HepG2 (cell line): Measurements from ENCODE around the gene MFSD11. TPM values are rescaled to one million over a fixed set of nuclear protein-coding genes. Genes with fewer than 3 reads are reported as not detected.

Source experiments
- ATAC-seq: fragments of 200-7000 bp; cut with Tn5 transposase; 3 replicates; pipeline ENCODE4 v1.9.1; 2020; ENCODE audit warnings: mild to moderate bottlenecking, moderate library complexity
- BruUV-seq: library from RNA; stranded (reverse); fragments of 400-500 nt; replicated peaks from 2 replicates; lab custom pipeline; 2021; lab: Mats Ljungman, UMichigan
- CTCF ChIA-PET: fragments of 300-600 bp; formaldehyde crosslinking; extraction: SDS; loops from one replicate; lab custom pipeline; 2021; ENCODE audit warnings: low total read pairs, inconsistent platforms, low intra/inter-chr PET ratio; lab: Yijun Ruan, JAX
- POLR2A ChIA-PET: fragments of 350-600 bp; sonication (Branson Sonifier 250); formaldehyde crosslinking; loops from one replicate; lab custom pipeline; 2020; ENCODE audit warnings: antibody characterized with exemption, inconsistent platforms; lab: Yijun Ruan, JAX
- DNase-seq: peaks from one replicate; pipeline ENCODE4 v3.0.0-alpha.2; 2015; ENCODE audit warnings: low spot score
- FAIRE-seq: peaks from 3 replicates; lab custom pipeline; 2011; peaks lifted over from hg19 to GRCh38; lab: Jason Lieb, UNC
- H2AFZ ChIP-seq: one replicate; pipeline ENCODE4 v1.6.1; 2011; ENCODE audit warnings: low read length, inconsistent platforms
- H3K27ac ChIP-seq: fragments of 300-600 bp; 3 replicates; pipeline ENCODE4 v1.8.0; 2011; ENCODE audit warnings: mixed run types, mild to moderate bottlenecking, mixed read lengths, low read length, inconsistent platforms; ENCODE audit not compliant: insufficient read depth; ENCODE audit errors: extremely low read length
- H3K27me3 ChIP-seq, 2 experiments: fragments of 200-600 bp in 1 of 2; 2 replicates in 1 of 2; 3 replicates in 1 of 2; pipeline versions ENCODE4 v1.6.0 to v1.8.0; 2011; ENCODE audit warnings: low read length in 2 of 2, mild to moderate bottlenecking in 2 of 2, moderate library complexity in 2 of 2, inconsistent platforms in 1 of 2; ENCODE audit not compliant: insufficient read depth in 2 of 2, control insufficient read depth in 1 of 2
- H3K36me3 ChIP-seq, 2 experiments: fragments of 200-600 bp in 1 of 2; replicated peaks in 1 of 2; 2 replicates in 1 of 2; 3 replicates in 1 of 2; pipeline versions ENCODE4 v1.5.1 to v1.8.0; 2011; ENCODE audit warnings: low read length in 2 of 2, inconsistent platforms in 1 of 2; ENCODE audit not compliant: insufficient read depth in 2 of 2, control insufficient read depth in 1 of 2
- H3K4me1 ChIP-seq: 2 replicates; pipeline ENCODE4 v1.5.1; 2012; ENCODE audit warnings: low read length, inconsistent platforms; ENCODE audit not compliant: insufficient read depth
- H3K4me2 ChIP-seq: 2 replicates; pipeline ENCODE4 v1.6.0; 2011; ENCODE audit warnings: low read depth, low read length, inconsistent platforms
- H3K4me3 ChIP-seq, 3 experiments: fragments of 200-600 bp in 1 of 3; sonication (generic), shearing (Covaris generic) in 1 of 3; replicated peaks in 1 of 3; 2 replicates each; pipeline ENCODE4 v1.5.1; 2011 to 2016; ENCODE audit warnings: low read length in 3 of 3, inconsistent platforms in 2 of 3, low read depth in 2 of 3, mild to moderate bottlenecking in 2 of 3, control low read depth in 1 of 3, mixed read lengths in 1 of 3; ENCODE audit not compliant: insufficient read depth in 1 of 3
- H3K79me2 ChIP-seq: one replicate; pipeline ENCODE4 v1.6.1; 2011; ENCODE audit warnings: low read length, inconsistent platforms; ENCODE audit not compliant: insufficient read depth
- H3K9ac ChIP-seq: 2 replicates; pipeline ENCODE4 v1.6.0; 2011; ENCODE audit warnings: mild to moderate bottlenecking, low read depth, low read length, inconsistent platforms; ENCODE audit not compliant: insufficient read depth
- H3K9me3 ChIP-seq: 2 replicates; pipeline ENCODE4 v1.5.1; 2012; ENCODE audit warnings: mild to moderate bottlenecking, low read length
- H4K20me1 ChIP-seq: 2 replicates; pipeline ENCODE4 v1.6.0; 2011; ENCODE audit warnings: inconsistent platforms, mild to moderate bottlenecking, low read length, moderate library complexity; ENCODE audit not compliant: insufficient read depth
- ATF6 ChIP-seq: sonication (generic); formaldehyde crosslinking; conservative IDR thresholded peaks from 2 replicates; pipeline ENCODE4 v1.4.0; 2020; ENCODE audit warnings: missing genetic modification reagents
- FOXK2 ChIP-seq: fragments of 450-650 bp; IDR thresholded peaks from 2 replicates; pipeline ENCODE4 v1.6.1; 2016
- GFI1 ChIP-seq: sonication (generic); formaldehyde crosslinking; IDR thresholded peaks from 2 replicates; pipeline ENCODE4 v1.5.0; 2020; ENCODE audit warnings: missing genetic modification reagents, mild to moderate bottlenecking, borderline replicate concordance
- KLF12 ChIP-seq: sonication (generic); formaldehyde crosslinking; IDR thresholded peaks from 2 replicates; pipeline ENCODE4 v1.4.0; 2020; ENCODE audit warnings: missing genetic modification reagents, borderline replicate concordance
- MLX ChIP-seq: IDR thresholded peaks from 2 replicates; pipeline ENCODE4 v1.6.1; 2016
- MXD1 ChIP-seq: sonication (generic); formaldehyde crosslinking; IDR thresholded peaks from 2 replicates; pipeline ENCODE4 v1.4.0; 2020; ENCODE audit warnings: mild to moderate bottlenecking, missing genetic modification reagents
- MZF1 ChIP-seq: sonication (generic); formaldehyde crosslinking; IDR thresholded peaks from 2 replicates; pipeline ENCODE4 v1.8.1; 2023; ENCODE audit warnings: mild to moderate bottlenecking, missing genetic modification reagents, borderline replicate concordance
- NFATC3 ChIP-seq: sonication (generic); formaldehyde crosslinking; IDR thresholded peaks from 2 replicates; pipeline ENCODE4 v1.5.1; 2020; ENCODE audit warnings: mild to moderate bottlenecking, missing genetic modification reagents
- PBX3 ChIP-seq: sonication (generic); formaldehyde crosslinking; IDR thresholded peaks from 2 replicates; pipeline ENCODE4 v1.8.1; 2023; ENCODE audit warnings: missing genetic modification reagents, inconsistent platforms, borderline replicate concordance
- REXO4 ChIP-seq: sonication (generic); formaldehyde crosslinking; IDR thresholded peaks from 2 replicates; pipeline ENCODE4 v1.8.0; 2022; ENCODE audit warnings: missing genetic modification reagents, mild to moderate bottlenecking, borderline replicate concordance
- SRSF1 ChIP-seq: fragments of 200-400 bp; formaldehyde crosslinking; optimal IDR thresholded peaks from 2 replicates; pipeline ENCODE3; 2017; ENCODE audit warnings: mild to moderate bottlenecking, low read depth, low read length, moderate library complexity
- ZBTB14 ChIP-seq: sonication (generic); formaldehyde crosslinking; IDR thresholded peaks from 2 replicates; pipeline ENCODE4 v1.4.0; 2020; ENCODE audit warnings: missing genetic modification reagents
- ZBTB37 ChIP-seq: sonication (generic); formaldehyde crosslinking; IDR thresholded peaks from 2 replicates; pipeline ENCODE4 v1.4.0; 2020; ENCODE audit warnings: mild to moderate bottlenecking, missing genetic modification reagents
- ZC3H4 ChIP-seq: sonication (generic); formaldehyde crosslinking; IDR thresholded peaks from 2 replicates; pipeline ENCODE4 v1.4.0; 2020; ENCODE audit warnings: missing genetic modification reagents, borderline replicate concordance
- ZFP82 ChIP-seq: sonication (generic); formaldehyde crosslinking; IDR thresholded peaks from 2 replicates; pipeline ENCODE4 v1.5.1; 2020; ENCODE audit warnings: mild to moderate bottlenecking, missing genetic modification reagents, borderline replicate concordance
- ZNF567 ChIP-seq: sonication (generic); formaldehyde crosslinking; IDR thresholded peaks from 2 replicates; pipeline ENCODE4 v1.8.1; 2023; ENCODE audit warnings: mild to moderate bottlenecking, missing genetic modification reagents, borderline replicate concordance
- ZSCAN21 ChIP-seq: sonication (generic); formaldehyde crosslinking; IDR thresholded peaks from 2 replicates; pipeline ENCODE4 v1.8.0; 2022; ENCODE audit warnings: mild to moderate bottlenecking, missing genetic modification reagents, moderate library complexity, borderline replicate concordance
- ZSCAN29 ChIP-seq: sonication (generic); formaldehyde crosslinking; conservative IDR thresholded peaks from 2 replicates; pipeline ENCODE4 v1.4.0; 2020; ENCODE audit warnings: mild to moderate bottlenecking, missing genetic modification reagents
- WGBS: methylation state at CpG from one replicate; pipeline ENCODE4 v1.1.6; 2017; ENCODE audit warnings: low lambda C conversion rate; 5-methylcytosine and 5-hydroxymethylcytosine counted together
- in situ Hi-C: cut with HindIII; loops from 2 replicates; pipeline ENCODE4 v1.10.0; 2017; ENCODE audit warnings: low pct_unique_long_range_greater_than_20kb; ENCODE audit not compliant: extremely low pct_ligation_motif_present
- intact Hi-C: fragments of 100-400 bp; cut with micrococcal nuclease; formaldehyde crosslinking; loops from one replicate; pipeline ENCODE4 v1.10.0; 2022; ENCODE audit not compliant: unreplicated experiment
- polyA plus RNA-seq, 8 experiments: library from polyadenylated mRNA; depleted of rRNA in 3 of 8; stranded (reverse) in 7 of 8; unstranded in 1 of 8; fragments of >200 nt; fragmentation: Illumina TruSeq in 4 of 8; extraction: Trizol in 4 of 8; gene quantifications; 2 replicates each; pipeline versions ENCODE4 v1.2.1 to v1.2.3, GENCODE V29; 2011 to 2016; ENCODE audit warnings: low read depth in 4 of 8, missing spikeins in 1 of 8, mixed read lengths in 1 of 8; ENCODE audit not compliant: insufficient read depth in 1 of 8
- total RNA-seq, 5 experiments: library from RNA; depleted of rRNA; stranded (reverse); fragments of >200 nt; fragmentation: Illumina TruSeq; extraction: Trizol; gene quantifications; 2 replicates each; pipeline ENCODE4 v1.2.3, GENCODE V29; 2016; ENCODE audit warnings: low read depth in 1 of 5

The MFSD11 gene
- total and polyA plus RNA-seq, 2 of the 13 experiments (the other 11 are each of a cell fraction or from before 2014, with no cell fraction given), result 26.1 to 36.3 TPM

GRCh38 chr17:76744747-76745146 lies 6.8 kb downstream of the MFSD11 start:
- ATAC-seq, result no peak
- no peak overlapping the region for H2AFZ ChIP-seq
- H3K79me2 ChIP-seq, result no peaks in the 10 kb centered on the region
- H4K20me1 ChIP-seq, result no peaks in the 10 kb centered on the region
- in situ Hi-C loops, result no loop called here
- H3K27me3 ChIP-seq, result no peaks in the 10 kb centered on the region
- intact Hi-C loops, result no loop called here
- H3K4me1 ChIP-seq, result peaks cover 6% of the 10 kb centered on the region; the same call in 1 of the 2 replicates
- no peak for FAIRE-seq
- WGBS, result 97% methylated on average over 2 of the region's 2 CpGs
- H3K9me3 ChIP-seq, result no peaks in the 10 kb centered on the region
- no TSS peak for BruUV-seq
- no peak for DNase-seq
- ChIA-PET POLR2A (no interaction called here), CTCF (no interaction called here)
- H3K9ac ChIP-seq, result no peak overlapping the region
- no peak for TF ChIP-seq SRSF1
- TF ChIP-seq ZBTB37 (CRISPR knock-in tag), result no peak
- no peak for TF ChIP-seq FOXK2
- no peak for TF ChIP-seq GFI1 (CRISPR knock-in tag)
- TF ChIP-seq ZSCAN29 (CRISPR knock-in tag), result no peak
- TF ChIP-seq ATF6 (CRISPR knock-in tag), result no peak
- TF ChIP-seq ZNF567 (CRISPR knock-in tag), result no peak
- TF ChIP-seq ZC3H4 (CRISPR knock-in tag), result no peak
- no peak for TF ChIP-seq REXO4 (CRISPR knock-in tag)
- TF ChIP-seq MZF1 (CRISPR knock-in tag), result no peak
- TF ChIP-seq MLX (CRISPR knock-in tag), result no peak
- TF ChIP-seq ZBTB14 (CRISPR knock-in tag), result no peak
- TF ChIP-seq ZSCAN21, result no peak
- no peak for TF ChIP-seq ZFP82 (CRISPR knock-in tag)
- no peak for TF ChIP-seq MXD1 (CRISPR knock-in tag)
- no peak for TF ChIP-seq KLF12
- TF ChIP-seq PBX3 (CRISPR knock-in tag), result no peak
- TF ChIP-seq NFATC3 (CRISPR knock-in tag), result no peak
- no peak overlapping the region for H3K27ac ChIP-seq
- H3K36me3 ChIP-seq, result peaks cover 13 to 35% of the 10 kb centered on the region in 2 experiments
- no peak overlapping the region for H3K4me3 ChIP-seq
- no peak overlapping the region for H3K4me2 ChIP-seq
